ENCODE measurements around the gene KCNN3.

GRCh38 chr1:154713005-154713404 lies 157.1 kb downstream of the KCNN3 start:
- no peak for TF ChIP-seq POLR2A (IDR thresholded peaks at IDR 0.05)
- TF ChIP-seq CTCF (IDR thresholded peaks at IDR 0.05): no peak
